Central memory CD8-positive, alpha-beta T cell (primary cell): ENCODE measurements around the gene GABRB1.

ENCODE experiments used
- ATAC-seq: fragments of 150-1000 bp; cut with Tn5 transposase; replicated peaks from 2 replicates; pipeline ENCODE4 v1.10.0; 2022; ENCODE audit warnings: mild to moderate bottlenecking, moderate FRiP score, moderate number of reproducible peaks; ENCODE audit not compliant: poor library complexity, severe bottlenecking; ENCODE audit errors: extremely low read depth
- DNase-seq, 2 donors: peaks; one replicate each; pipeline ENCODE4 v3.0.0; 2021; ENCODE audit warnings: low spot score in 2 of 2
- H3K27ac Mint-ChIP-seq: one replicate; pipeline ENCODE4 v1.8.0; 2022; ENCODE audit warnings: low read depth, mild to moderate bottlenecking, moderate library complexity, mixed read lengths
- H3K27me3 Mint-ChIP-seq: one replicate; pipeline ENCODE4 v1.8.0; 2022; ENCODE audit warnings: mixed read lengths
- H3K36me3 Mint-ChIP-seq: one replicate; pipeline ENCODE4 v1.8.0; 2022; ENCODE audit warnings: mild to moderate bottlenecking, moderate library complexity, mixed read lengths; ENCODE audit not compliant: insufficient read depth
- H3K4me1 Mint-ChIP-seq: one replicate; pipeline ENCODE4 v1.8.0; 2022; ENCODE audit warnings: mixed read lengths
- H3K4me3 Mint-ChIP-seq: one replicate; pipeline ENCODE4 v1.8.0; 2022; ENCODE audit warnings: mild to moderate bottlenecking, moderate library complexity, mixed read lengths
- H3K9me3 Mint-ChIP-seq: one replicate; pipeline ENCODE4 v1.8.0; 2022; ENCODE audit warnings: mixed read lengths

Gene GABRB1

DNA sequence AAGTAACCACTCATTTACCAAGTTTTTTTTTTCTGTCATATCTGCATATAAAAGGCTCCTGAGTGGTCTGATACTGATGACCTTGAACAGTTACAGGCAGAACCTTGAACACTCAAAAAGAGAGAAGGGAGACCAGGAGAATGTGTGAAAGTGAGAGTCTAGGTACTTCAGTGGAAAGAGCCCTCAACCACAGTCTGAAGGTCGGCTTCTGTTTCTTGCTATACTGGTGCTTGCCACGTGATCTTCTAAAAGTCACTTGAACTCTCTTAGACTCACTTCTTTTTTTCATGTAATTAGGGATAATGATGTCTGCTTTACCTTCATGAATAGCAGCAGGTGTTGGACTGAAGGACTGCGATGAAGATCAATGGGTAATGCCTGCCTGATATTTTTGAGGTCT is 22.8 kb downstream of the GABRB1 start:
- DNase-seq (no peak), ATAC-seq (no peak)
- Mint-ChIP-seq H3K27ac (no peak overlapping the region), H3K4me1 (no peaks in the 10 kb centered on the region), H3K27me3 (peaks cover 72% of the 10 kb centered on the region), H3K36me3 (no peaks in the 10 kb centered on the region), H3K9me3 (no peaks in the 10 kb centered on the region), H3K4me3 (no peak overlapping the region)

DNA sequence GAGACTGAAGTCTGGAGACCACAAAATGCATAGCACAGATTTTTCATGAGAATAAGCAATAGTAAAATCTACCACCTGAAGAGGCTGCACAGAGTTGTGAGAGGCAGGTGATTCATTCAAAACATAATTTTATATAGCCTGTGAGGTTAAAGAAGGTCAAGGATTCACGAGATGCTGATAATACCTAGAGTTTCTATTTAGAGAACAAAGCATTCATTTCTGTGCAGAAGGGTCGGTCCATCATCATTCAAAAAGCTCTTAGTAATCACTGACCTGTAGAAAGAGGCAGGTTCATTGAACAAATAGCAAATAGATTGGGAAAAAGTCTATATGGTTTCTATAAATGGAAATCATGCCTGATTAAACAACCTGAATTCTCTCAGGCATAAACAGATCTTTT is 26.6 kb downstream of the GABRB1 start:
- ATAC-seq: no peak
- no peak overlapping the region for H3K27ac Mint-ChIP-seq
- peaks cover 2% of the 10 kb centered on the region for H3K36me3 Mint-ChIP-seq

DNA sequence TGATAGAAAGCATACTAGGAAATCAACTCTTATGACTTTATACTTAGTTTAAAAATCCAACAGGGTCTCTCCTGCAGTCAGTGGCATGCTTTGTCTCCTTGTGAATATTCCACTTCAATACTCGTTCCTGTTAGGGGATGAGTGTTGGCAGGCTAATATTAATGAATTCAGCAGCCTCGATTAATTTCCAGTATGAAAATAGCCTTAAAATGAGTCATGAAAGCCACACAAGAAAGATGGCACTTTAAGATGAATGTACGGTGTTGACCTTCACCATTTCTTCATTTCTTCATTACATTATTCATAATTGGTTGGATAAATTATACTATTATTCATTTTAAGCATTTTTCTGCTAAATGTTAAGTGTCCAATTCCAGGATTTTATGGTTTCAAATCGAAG is 29.2 kb downstream of the GABRB1 start:
- H3K27me3 Mint-ChIP-seq: peaks cover 40% of the 10 kb centered on the region
- peaks cover 2% of the 10 kb centered on the region for H3K36me3 Mint-ChIP-seq
- no peaks in the 10 kb centered on the region for H3K9me3 Mint-ChIP-seq
- no peak overlapping the region for H3K27ac Mint-ChIP-seq
- DNase-seq (no peak), ATAC-seq (no peak)
- no peaks in the 10 kb centered on the region for H3K4me1 Mint-ChIP-seq
- H3K4me3 Mint-ChIP-seq: no peak overlapping the region

More for the DNA sequence above, 26.6 kb downstream of the GABRB1 start:
- Mint-ChIP-seq H3K9me3 (no peaks in the 10 kb centered on the region), H3K27me3 (peaks cover 42% of the 10 kb centered on the region), H3K4me1 (no peaks in the 10 kb centered on the region), H3K4me3 (no peak overlapping the region)
- DNase-seq: no peak

DNA sequence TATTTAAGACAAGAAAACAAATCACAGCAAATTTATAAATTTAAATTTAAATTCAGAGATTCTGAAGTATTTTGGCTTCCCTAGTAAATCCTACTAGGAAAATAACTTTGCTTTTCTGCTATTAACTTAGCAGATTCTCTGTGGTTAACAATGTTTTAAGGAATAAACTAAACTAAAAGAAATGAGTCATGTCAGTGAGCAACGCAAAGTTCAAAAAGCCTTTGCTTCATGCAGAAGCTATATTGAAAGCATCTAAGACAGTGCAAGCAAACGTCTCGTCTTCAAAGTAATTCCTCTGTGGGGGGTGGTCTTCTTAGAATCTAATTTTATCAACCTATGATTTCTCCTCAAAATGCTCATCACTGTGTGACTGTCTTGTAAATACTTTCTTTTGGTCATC is 30.1 kb downstream of the GABRB1 start:
- DNase-seq: no peak
- H3K27me3 Mint-ChIP-seq: peaks cover 33% of the 10 kb centered on the region
- no peaks in the 10 kb centered on the region for H3K9me3 Mint-ChIP-seq
- no peaks in the 10 kb centered on the region for H3K4me1 Mint-ChIP-seq
- ATAC-seq: no peak
- H3K27ac Mint-ChIP-seq: no peak overlapping the region
- H3K36me3 Mint-ChIP-seq: peaks cover 2% of the 10 kb centered on the region
- H3K4me3 Mint-ChIP-seq: no peak overlapping the region

DNA sequence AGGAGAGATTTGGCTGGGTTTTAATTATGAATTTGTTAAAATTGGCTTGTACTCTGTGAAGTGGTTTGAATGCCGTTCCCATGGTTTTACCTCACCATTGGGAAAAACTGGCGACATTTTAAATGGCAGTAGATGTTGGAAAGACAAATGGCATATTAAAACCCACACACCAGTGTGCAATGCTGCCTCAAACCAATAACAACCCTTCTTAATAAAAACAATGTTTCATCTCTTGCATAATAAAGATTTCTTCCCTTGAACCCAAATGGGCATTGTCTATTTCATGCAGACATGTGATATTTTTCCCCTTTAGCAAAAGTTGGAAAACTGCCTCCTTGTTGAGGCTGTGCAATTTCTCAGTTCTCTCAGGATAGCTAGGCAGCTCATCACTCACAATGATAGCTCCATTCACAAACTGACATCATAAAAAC is 33.7 kb downstream of the GABRB1 start:
- DNase-seq (no peak), ATAC-seq (no peak)
- Mint-ChIP-seq H3K27ac (no peak overlapping the region), H3K36me3 (peaks cover 2% of the 10 kb centered on the region), H3K4me3 (no peak overlapping the region), H3K27me3 (peaks cover 17% of the 10 kb centered on the region), H3K9me3 (no peaks in the 10 kb centered on the region), H3K4me1 (no peaks in the 10 kb centered on the region)

DNA sequence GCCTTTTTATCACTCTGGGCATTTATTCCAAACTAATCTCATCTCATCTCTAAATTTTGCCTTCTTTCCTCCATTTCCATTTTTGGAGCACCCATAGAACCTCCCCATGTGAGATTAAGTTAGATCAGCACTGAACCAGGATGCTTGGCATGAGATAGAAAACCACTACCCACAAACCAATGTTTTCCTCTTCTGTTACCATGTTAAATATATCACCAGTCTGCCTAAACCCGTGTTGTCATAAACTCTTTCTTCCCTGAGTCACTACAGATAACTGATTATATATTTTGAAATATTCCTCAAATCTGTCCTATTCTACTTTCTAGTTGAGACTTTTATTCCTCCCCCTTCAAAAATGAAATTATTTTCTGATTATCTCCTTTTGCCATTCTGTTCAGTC is 37.6 kb downstream of the GABRB1 start:
- Mint-ChIP-seq H3K36me3 (peaks cover 2% of the 10 kb centered on the region), H3K27me3 (peaks cover 17% of the 10 kb centered on the region), H3K4me1 (no peaks in the 10 kb centered on the region), H3K4me3 (no peak overlapping the region), H3K9me3 (no peaks in the 10 kb centered on the region), H3K27ac (no peak overlapping the region)
- DNase-seq: no peak
- no peak for ATAC-seq

DNA sequence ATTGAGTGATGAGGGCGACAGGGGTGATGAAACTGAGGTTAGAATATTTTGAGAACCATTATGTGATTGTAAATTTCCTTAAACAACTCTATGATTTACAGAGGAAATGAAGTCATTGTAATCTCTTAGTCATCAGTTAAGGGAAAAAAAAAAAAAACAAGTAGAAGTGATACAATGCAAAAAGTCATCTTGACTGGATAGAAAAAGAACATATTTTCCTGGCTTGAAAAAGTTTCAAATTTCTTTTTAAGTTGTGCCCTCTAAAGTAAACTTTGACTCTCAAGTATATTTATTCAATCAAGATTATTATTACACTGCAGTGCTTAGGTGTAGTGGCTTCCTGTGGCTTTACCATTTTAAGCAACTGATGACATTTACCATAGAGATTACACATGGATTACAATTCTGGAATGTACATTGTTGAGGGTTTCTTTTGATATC is 40.6 kb downstream of the GABRB1 start:
- Mint-ChIP-seq H3K4me3 (no peak overlapping the region), H3K9me3 (no peaks in the 10 kb centered on the region), H3K36me3 (peaks cover 2% of the 10 kb centered on the region), H3K27ac (no peak overlapping the region), H3K4me1 (no peaks in the 10 kb centered on the region), H3K27me3 (peaks cover 17% of the 10 kb centered on the region)
- DNase-seq (no peak), ATAC-seq (no peak)

DNA sequence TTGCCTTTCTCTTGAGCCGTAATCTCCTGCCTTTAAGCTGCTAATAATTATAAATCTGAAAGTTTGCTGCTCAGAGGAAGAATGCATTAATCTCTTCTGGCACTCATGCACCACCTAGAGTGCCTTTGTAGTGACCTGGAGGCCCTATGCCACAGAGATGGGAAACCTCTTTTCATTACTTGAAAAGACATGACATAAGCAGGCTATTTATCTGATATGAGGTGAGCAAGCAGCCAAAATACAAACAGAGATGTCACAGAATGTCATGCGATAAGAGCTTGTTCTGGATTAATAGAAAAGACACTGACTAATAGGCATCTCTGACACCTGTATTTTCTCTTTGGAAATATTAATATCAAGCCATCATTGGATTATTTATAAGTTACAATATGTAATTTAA is 42.3 kb downstream of the GABRB1 start:
- Mint-ChIP-seq H3K9me3 (no peaks in the 10 kb centered on the region), H3K27ac (no peak overlapping the region), H3K36me3 (peaks cover 2% of the 10 kb centered on the region), H3K4me3 (no peak overlapping the region), H3K4me1 (no peaks in the 10 kb centered on the region), H3K27me3 (peaks cover 17% of the 10 kb centered on the region)
- no peak for ATAC-seq
- no peak for DNase-seq

DNA sequence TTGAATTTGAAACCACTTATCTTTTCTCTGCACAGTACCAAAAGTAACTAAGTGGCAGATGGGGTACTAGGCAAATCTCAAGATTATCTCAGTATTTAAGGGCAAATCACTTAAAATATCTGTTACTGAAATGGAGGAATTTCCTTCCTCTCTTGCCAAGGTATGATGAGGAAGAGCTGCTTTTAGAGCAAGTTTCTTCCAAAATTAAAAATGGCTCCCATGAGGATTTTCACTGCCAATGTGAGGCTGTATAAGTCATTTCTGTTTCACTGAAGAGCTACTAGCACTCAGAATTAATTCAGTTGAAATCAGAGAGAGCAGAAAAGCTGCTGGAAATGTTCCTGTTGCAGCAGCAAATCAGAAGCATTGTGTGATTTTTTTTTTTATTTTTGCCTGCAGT is 43.4 kb downstream of the GABRB1 start:
- Mint-ChIP-seq H3K4me1 (no peaks in the 10 kb centered on the region), H3K27me3 (peaks cover 17% of the 10 kb centered on the region), H3K4me3 (no peak overlapping the region), H3K9me3 (no peaks in the 10 kb centered on the region), H3K27ac (no peak overlapping the region), H3K36me3 (no peaks in the 10 kb centered on the region)
- no peak for DNase-seq
- no peak for ATAC-seq

DNA sequence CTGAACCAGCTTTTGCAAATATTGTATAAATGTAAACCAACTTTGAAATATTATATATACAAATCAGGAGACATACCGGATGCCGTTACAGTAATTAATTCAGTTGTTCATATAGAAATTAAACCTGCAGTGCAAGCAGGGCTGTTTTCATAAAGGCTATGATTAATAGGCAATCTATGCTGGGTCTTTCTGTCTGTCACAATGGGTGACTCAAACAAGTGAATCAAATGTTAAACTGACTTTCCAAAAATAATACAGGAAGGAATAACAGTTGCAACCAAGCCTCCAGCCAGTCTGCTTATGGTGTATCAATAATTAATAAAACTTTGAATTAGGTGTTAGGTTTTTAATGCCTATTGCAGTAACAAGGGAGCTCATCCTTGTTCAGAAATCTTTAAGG is 43.9 kb downstream of the GABRB1 start:
- H3K27me3 Mint-ChIP-seq: peaks cover 15% of the 10 kb centered on the region
- ATAC-seq: no peak
- no peaks in the 10 kb centered on the region for H3K9me3 Mint-ChIP-seq
- H3K4me1 Mint-ChIP-seq: no peaks in the 10 kb centered on the region
- H3K27ac Mint-ChIP-seq: no peak overlapping the region
- DNase-seq: no peak
- H3K36me3 Mint-ChIP-seq: no peaks in the 10 kb centered on the region
- H3K4me3 Mint-ChIP-seq: no peak overlapping the region

DNA sequence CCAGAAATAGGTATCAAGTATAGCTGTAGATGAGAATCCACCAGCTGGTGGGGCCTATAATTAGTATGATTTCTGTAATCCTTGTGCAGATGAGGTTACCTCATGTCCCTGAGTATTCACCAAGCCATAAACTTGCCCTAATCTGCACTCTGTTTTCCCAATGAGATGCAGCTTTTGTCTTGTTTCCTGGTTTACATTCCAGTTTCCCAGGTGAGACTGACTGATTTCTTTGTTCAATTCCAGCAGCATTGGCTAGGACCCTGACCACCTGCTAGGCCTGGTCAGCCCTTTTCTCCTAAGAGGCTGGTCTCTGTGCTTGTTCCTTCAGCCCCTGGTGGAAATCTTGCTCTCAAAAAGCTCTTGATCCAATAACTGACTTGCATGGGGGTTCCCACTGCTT is 44.6 kb downstream of the GABRB1 start:
- Mint-ChIP-seq H3K9me3 (no peaks in the 10 kb centered on the region), H3K27me3 (peaks cover 9% of the 10 kb centered on the region), H3K36me3 (no peaks in the 10 kb centered on the region), H3K4me1 (no peaks in the 10 kb centered on the region), H3K4me3 (no peak overlapping the region), H3K27ac (no peak overlapping the region)
- DNase-seq (no peak), ATAC-seq (no peak)

DNA sequence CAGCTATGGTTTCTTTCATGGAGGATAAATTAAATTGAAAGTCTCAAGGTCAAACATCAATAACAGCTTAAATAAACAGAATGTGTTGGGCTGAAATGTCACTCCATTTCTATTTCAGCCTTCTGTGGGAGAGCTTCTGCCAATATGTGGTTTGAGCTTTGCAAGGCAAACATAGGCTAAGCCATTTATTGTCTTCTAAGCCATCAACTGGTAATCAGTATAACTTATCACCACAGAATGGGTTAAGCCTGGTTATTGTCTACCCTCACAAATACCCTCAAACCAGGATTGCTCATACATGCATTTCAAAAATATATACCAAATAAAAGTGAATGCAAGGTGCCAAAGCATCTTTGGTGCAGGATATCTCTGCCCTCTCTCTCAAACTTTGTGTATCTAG is 52.7 kb downstream of the GABRB1 start:
- Mint-ChIP-seq H3K4me1 (no peaks in the 10 kb centered on the region), H3K27me3 (peaks cover 14% of the 10 kb centered on the region), H3K36me3 (no peaks in the 10 kb centered on the region), H3K9me3 (no peaks in the 10 kb centered on the region), H3K27ac (no peak overlapping the region), H3K4me3 (no peak overlapping the region)
- DNase-seq (no peak), ATAC-seq (no peak)

DNA sequence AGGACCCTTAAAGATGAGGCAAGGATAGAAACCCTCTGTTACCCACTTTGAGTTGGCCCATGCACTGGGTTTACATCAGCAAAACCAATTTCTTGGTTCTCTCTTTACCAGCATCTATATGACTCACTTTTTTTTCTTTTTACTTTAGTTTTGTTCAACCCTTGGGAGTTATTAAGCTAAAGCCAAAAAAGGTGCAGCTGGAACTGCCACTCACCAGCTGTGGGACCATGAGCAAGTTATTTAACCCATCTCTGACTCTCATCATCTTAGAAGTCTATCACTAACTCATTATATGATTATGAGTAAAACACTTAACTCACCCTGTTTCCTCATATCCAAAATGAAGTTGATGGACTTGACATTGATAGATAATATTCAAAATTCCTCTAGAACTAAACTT is 53.4 kb downstream of the GABRB1 start:
- DNase-seq (no peak), ATAC-seq (no peak)
- Mint-ChIP-seq H3K4me3 (no peak overlapping the region), H3K4me1 (no peaks in the 10 kb centered on the region), H3K9me3 (no peaks in the 10 kb centered on the region), H3K27ac (no peak overlapping the region), H3K36me3 (no peaks in the 10 kb centered on the region), H3K27me3 (peaks cover 14% of the 10 kb centered on the region)

DNA sequence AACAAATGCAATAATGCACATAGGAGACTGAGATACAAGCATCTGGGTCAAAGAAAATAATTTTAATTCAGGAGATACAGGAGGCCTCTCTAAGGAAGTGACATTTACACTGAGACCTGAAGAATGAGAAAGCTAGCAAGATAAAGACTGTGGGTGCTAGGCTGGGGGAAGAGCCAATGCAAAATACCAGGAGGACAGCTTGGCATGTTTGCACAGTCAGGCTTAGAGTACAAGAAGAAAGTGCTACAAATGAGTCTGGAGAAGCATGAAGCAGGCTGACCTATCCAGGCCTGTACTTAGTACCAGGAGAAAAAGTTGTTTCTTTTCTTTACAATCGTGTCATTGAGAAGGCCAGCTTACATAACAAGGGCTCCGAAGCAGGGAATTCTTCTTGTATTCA is 56.9 kb downstream of the GABRB1 start:
- no peak for ATAC-seq

More for the DNA sequence above, 56.9 kb downstream of the GABRB1 start:
- no peaks in the 10 kb centered on the region for H3K4me1 Mint-ChIP-seq
- no peaks in the 10 kb centered on the region for H3K36me3 Mint-ChIP-seq
- H3K27ac Mint-ChIP-seq: no peak overlapping the region
- no peak for DNase-seq
- no peak overlapping the region for H3K4me3 Mint-ChIP-seq
- H3K9me3 Mint-ChIP-seq: no peaks in the 10 kb centered on the region
- H3K27me3 Mint-ChIP-seq: peaks cover 26% of the 10 kb centered on the region
